Stimulated activated CD8-positive, alpha-beta memory T cell treated with anti-CD3 and anti-CD28 coated beads, Interleukin-4, amount 100 ng/mL, for 1 hour (primary cell): ENCODE data around the gene C2.
"Not testable (repeated sequence)": the region's sequence is repeated elsewhere in the genome, so short reads cannot be mapped to it uniquely, and the experiment has no call there.

Experiments
- DNase-seq, 2 donors: peaks; one replicate each; pipeline ENCODE4 v3.0.0-alpha.2; 2020; ENCODE audit warnings: low read depth in 2 of 2, low spot score in 1 of 2

C2 gene

GRCh38 chr6:31972709-31973350 is 45.3 kb downstream of the C2 start:
- DNase-seq, result no peak

GRCh38 chr6:31976065-31976464 is 48.5 kb downstream of the C2 start:
- not testable (repeated sequence) for DNase-seq

- no peak for DNase-seq
Measured at GRCh38 chr6:31977816-31978431, 50.4 kb downstream of the C2 start.

GRCh38 chr6:31978831-31979230 is 51.3 kb downstream of the C2 start:
- no peak for DNase-seq

- no peak for DNase-seq
Measured at GRCh38 chr6:31979238-31979898, 51.9 kb downstream of the C2 start.

- DNase-seq, result not testable (repeated sequence)
Measured at GRCh38 chr6:31980195-31980876, 52.8 kb downstream of the C2 start.

GRCh38 chr6:31980998-31981397 is 53.5 kb downstream of the C2 start:
- not testable (repeated sequence) for DNase-seq

- not testable (repeated sequence) for DNase-seq
Measured at GRCh38 chr6:31981744-31982143, 54.2 kb downstream of the C2 start, which contains the start of gene C4A. Gene C4A (plus strand): TSS chr6:31982057. CDS start chr6:31982108, 51 bp downstream.

GRCh38 chr6:31989363-31989762 is 61.8 kb downstream of the C2 start:
- DNase-seq, result not testable (repeated sequence)

GRCh38 chr6:31994421-31994820 is 66.9 kb downstream of the C2 start:
- not testable (repeated sequence) for DNase-seq
